Endothelial cell of umbilical vein (primary cell): ENCODE data around the gene PDIA5.

Experiments used
- POLR2A ChIP-seq: IDR thresholded peaks from 2 replicates; pipeline ENCODE4 v1.6.1; 2012; ENCODE audit warnings: low read depth, mild to moderate bottlenecking, control low read depth, low read length
- TF ChIP-seq, protein P1 (sequence below), 2 donors: IDR thresholded peaks; 1 replicate in 1 of 2; 2 replicates in 1 of 2; pipeline ENCODE4 v1.5.1; 2011; ENCODE audit warnings: low read length in 2 of 2, mild to moderate bottlenecking in 2 of 2, moderate library complexity in 2 of 2, control low read depth in 1 of 2, inconsistent platforms in 1 of 2, low read depth in 1 of 2; ENCODE audit not compliant: insufficient read depth in 1 of 2; ENCODE audit errors: extremely low read depth in 1 of 2

DNA sequence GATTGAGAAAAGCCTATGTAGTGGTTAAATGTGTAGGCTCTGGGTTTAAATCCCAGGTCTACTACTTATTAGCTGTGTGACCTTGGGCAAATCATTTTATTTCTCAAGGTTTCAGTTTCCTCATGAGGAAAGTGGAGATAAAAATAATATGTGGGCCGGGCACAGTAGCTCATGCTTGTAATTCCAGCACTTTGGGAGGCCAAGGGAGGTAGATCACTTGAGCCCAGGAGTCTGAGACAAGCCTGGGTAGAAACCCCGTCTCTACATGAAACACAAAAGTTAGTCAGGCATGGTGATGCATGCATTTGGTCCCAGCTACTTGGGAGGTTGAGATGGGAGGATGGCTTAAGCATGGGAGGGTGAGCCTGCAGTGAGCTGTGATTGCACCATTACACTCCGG is 47.7 kb upstream of the PDIA5 start:
- no peak for TF ChIP-seq POLR2A
- TF ChIP-seq, protein P1, sequence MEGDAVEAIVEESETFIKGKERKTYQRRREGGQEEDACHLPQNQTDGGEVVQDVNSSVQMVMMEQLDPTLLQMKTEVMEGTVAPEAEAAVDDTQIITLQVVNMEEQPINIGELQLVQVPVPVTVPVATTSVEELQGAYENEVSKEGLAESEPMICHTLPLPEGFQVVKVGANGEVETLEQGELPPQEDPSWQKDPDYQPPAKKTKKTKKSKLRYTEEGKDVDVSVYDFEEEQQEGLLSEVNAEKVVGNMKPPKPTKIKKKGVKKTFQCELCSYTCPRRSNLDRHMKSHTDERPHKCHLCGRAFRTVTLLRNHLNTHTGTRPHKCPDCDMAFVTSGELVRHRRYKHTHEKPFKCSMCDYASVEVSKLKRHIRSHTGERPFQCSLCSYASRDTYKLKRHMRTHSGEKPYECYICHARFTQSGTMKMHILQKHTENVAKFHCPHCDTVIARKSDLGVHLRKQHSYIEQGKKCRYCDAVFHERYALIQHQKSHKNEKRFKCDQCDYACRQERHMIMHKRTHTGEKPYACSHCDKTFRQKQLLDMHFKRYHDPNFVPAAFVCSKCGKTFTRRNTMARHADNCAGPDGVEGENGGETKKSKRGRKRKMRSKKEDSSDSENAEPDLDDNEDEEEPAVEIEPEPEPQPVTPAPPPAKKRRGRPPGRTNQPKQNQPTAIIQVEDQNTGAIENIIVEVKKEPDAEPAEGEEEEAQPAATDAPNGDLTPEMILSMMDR (IDR thresholded peaks at IDR 0.05; ENCODE audit: extremely low read depth in 1 of 2, insufficient read depth in 1 of 2, low read depth in 1 of 2, low read length in 2 of 2), result no peak
